HG02973 (cell line): ENCODE results near the gene CLGN.

Experiments used
- ATAC-seq: cut with Tn5 transposase; IDR thresholded peaks from one replicate; pipeline ENCODE4 v1.9.1; 2021; ENCODE audit warnings: moderate library complexity; ENCODE audit not compliant: unreplicated experiment

CLGN gene

DNA sequence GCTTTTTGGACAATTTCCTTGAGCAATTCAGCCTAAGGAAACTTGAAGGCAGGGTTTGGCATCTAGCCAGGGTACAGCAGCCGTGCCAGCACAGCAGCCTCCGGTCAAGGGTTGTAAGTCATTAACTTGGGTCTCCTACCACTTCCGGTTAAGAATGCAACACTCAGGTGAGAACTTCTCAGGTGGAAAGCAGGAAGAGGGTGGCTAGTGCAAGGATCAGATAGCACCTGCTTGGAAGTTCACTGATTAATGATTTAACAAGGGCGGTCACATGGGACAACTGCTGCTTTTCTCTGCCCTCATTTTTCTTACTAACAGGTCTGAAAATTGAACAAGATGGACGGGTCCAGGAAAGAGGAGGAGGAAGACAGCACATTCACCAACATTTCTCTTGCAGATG lies 84.1 kb downstream of the CLGN start:
- peak; percentile 79 for ATAC-seq

DNA sequence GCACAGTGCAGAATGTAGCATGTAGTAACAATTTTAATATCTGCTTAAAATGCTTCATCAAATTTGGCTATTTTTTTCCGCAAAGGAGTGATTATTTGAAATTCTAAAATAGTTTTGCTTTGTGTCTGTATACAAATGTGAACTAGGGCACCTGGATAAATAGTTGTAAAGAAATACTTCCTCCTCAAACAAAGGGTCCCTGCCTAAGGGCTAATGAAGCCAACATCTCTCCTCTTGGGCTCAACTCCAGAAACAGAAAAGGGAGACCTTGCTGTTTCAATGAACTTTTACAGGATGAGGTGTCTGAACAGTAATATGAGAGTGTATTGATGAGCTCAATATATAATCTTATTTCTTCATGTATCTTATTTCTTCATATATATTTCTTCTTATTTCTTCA lies 84.8 kb downstream of the CLGN start:
- ATAC-seq = no peak
